ENCODE data around the gene ATP1A4. TPM values are rescaled to one million over a fixed set of nuclear protein-coding genes. Genes with fewer than 3 reads are reported as not detected.
A peak's percentile ranks its signal among the peaks of the same experiment; 100 is the strongest.

ATP1A4 gene
- total RNA-seq, 6 experiments from 2014 or later: not detected

DNA sequence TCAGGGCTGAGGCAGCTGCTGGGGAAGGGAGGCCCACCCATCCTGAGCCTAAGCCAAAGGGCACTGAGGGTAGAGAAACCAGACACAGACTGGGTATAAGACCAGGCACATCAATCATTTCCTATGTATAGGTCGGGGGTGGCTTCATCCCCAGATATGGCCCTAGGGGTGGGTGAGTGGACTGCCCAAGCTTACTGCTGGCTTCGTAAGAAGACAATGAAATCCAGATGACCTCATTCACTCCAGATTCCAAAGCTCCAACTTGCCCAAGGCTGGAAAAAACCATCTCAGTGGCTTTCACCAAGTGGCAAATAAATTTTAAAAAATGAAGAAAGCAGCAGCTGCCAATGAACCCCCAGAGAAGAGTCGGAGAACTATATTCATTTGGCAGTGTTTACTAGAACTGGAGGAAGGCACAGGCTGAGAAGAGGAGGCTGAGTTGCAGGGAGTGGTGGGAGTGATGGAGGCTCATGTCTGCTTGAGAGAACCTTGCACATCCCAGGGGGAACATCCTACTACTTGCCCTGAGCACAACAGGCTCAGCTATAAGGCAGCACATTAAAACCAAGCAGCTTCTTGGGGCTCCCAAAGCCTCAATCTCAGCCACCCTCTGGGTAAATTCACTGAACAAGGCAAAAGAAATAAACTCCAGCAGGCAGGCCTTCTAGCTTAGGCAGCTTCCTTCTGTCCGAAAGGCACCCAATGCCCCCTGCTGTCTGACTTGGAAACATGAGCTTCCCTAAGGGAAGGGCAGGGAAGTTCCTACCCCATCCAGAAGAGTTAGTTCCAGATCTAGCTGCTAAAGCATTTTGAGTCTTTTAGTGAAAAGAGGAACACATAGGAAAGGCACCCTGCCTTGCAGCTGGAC, 67.9 kb downstream of the ATP1A4 start:
- DNase-seq: peak; percentile 76
- Mint-ChIP-seq H3K9me3 (no peaks in the 10 kb centered on the region), H3K36me3 (ENCODE audit: low read depth) (peaks cover 33% of the 10 kb centered on the region), H3K27ac (peak overlapping the region; percentile 90), H3K4me1 (ENCODE audit: low read depth) (peaks cover 60% of the 10 kb centered on the region), H3K4me3 (no peak overlapping the region), H3K27me3 (ENCODE audit: insufficient read depth) (no peaks in the 10 kb centered on the region; the same call in none of the 2 replicates)
- TF ChIP-seq, protein P1, sequence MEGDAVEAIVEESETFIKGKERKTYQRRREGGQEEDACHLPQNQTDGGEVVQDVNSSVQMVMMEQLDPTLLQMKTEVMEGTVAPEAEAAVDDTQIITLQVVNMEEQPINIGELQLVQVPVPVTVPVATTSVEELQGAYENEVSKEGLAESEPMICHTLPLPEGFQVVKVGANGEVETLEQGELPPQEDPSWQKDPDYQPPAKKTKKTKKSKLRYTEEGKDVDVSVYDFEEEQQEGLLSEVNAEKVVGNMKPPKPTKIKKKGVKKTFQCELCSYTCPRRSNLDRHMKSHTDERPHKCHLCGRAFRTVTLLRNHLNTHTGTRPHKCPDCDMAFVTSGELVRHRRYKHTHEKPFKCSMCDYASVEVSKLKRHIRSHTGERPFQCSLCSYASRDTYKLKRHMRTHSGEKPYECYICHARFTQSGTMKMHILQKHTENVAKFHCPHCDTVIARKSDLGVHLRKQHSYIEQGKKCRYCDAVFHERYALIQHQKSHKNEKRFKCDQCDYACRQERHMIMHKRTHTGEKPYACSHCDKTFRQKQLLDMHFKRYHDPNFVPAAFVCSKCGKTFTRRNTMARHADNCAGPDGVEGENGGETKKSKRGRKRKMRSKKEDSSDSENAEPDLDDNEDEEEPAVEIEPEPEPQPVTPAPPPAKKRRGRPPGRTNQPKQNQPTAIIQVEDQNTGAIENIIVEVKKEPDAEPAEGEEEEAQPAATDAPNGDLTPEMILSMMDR (IDR thresholded peaks at IDR 0.05): peak; percentile 79

DNA sequence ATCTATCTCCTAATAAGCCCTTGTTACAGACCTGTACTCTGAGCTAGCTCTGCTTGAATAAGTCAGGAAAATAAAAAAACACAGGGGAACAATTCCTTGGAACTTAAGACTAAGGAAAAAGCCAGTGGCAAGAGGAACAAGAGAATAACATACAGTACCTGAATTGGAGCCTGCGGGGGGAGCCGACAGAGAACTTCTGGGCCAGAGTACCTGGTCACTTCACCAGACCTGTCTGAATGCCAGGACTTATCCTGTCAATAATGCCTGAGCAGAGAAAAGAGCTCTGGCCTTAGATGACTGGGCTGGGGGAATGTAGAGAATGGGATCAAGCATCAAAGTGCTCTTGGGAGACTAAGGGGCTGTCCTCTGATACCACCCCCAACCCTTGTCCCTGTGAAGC, 68.9 kb downstream of the ATP1A4 start:
- peaks cover 50% of the 10 kb centered on the region for H3K4me1 Mint-ChIP-seq (ENCODE audit: low read depth)
- H3K9me3 Mint-ChIP-seq: no peaks in the 10 kb centered on the region
- TF ChIP-seq, protein P1 (IDR thresholded peaks at IDR 0.05): no peak
- no peak for DNase-seq
- no peak overlapping the region for H3K4me3 Mint-ChIP-seq
- peak overlapping the region; percentile 15; the same call in 1 of the 2 replicates for H3K27ac Mint-ChIP-seq
- H3K27me3 Mint-ChIP-seq (ENCODE audit: insufficient read depth): no peaks in the 10 kb centered on the region; the same call in none of the 2 replicates
- peaks cover 31% of the 10 kb centered on the region for H3K36me3 Mint-ChIP-seq (ENCODE audit: low read depth)

DNA sequence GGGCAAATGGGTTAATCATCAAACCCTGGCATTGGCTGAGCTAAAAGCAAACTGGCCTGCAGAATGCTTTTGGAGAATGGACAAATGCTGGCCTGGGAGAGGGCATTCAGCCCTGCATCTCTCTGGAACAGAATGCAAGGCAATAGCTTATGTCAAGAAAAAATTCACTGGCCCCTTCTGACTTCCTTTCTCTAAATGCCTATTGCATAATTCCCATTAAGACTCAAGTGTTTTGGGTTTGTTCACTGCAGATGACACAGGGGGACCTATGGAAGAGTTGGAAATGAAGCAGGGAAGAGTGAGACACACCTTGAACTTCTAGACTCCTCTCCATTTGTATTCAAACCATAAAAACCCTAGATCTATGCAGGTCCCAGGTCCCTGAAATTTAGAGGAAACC, 69.7 kb downstream of the ATP1A4 start:
- H3K36me3 Mint-ChIP-seq (ENCODE audit: low read depth): peaks cover 23% of the 10 kb centered on the region
- DNase-seq: no peak

DNA sequence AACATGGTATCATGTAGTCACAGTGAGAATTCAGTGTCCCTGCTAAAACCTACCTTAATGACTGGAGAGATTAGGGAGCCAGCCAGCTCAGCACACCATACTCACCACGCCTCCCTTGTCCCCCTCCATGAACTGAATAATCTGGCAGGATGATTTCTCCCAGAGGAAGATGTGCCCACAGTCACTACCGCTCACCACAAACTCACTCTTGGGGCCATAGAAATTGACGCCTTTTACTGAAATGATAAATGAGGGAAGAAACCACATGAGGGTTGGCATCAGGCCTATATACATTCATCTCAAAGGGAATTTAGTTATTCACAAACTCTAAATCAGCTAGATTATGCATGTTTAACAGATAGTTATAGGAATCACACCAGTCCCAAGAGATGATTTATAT, 71.1 kb downstream of the ATP1A4 start:
- Mint-ChIP-seq H3K36me3 (ENCODE audit: low read depth) (peaks cover 17% of the 10 kb centered on the region), H3K27me3 (ENCODE audit: insufficient read depth) (no peaks in the 10 kb centered on the region; the same call in none of the 2 replicates), H3K4me3 (no peak overlapping the region), H3K9me3 (no peaks in the 10 kb centered on the region), H3K4me1 (ENCODE audit: low read depth) (peaks cover 28% of the 10 kb centered on the region), H3K27ac (no peak overlapping the region)
- TF ChIP-seq, protein P1 (IDR thresholded peaks at IDR 0.05): no peak
- no peak for DNase-seq

More for the DNA sequence above, 69.7 kb downstream of the ATP1A4 start:
- no peaks in the 10 kb centered on the region; the same call in none of the 2 replicates for H3K27me3 Mint-ChIP-seq (ENCODE audit: insufficient read depth)
- no peak overlapping the region for H3K27ac Mint-ChIP-seq
- H3K4me1 Mint-ChIP-seq (ENCODE audit: low read depth): peaks cover 42% of the 10 kb centered on the region
- H3K9me3 Mint-ChIP-seq: no peaks in the 10 kb centered on the region
- TF ChIP-seq, protein P1 (IDR thresholded peaks at IDR 0.05): no peak
- no peak overlapping the region for H3K4me3 Mint-ChIP-seq

DNA sequence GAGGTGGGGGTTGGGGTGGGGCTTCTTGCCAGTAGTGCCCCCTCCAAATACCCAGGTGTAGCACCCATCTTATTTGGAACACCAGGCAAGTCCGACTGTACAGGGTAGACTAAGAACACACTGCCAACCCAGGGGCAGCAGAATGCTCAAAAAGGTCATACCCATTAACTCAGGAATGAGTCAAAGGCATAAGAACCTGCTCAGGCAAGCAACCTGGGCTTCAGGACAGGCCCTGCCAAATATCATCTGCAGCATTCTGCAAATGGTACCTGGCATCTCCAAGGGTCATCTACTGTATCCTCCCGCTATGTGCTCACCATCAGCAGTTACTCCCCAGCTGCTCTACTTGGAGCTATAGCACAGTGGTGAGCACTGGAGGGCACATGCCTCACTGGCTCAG, 73.2 kb downstream of the ATP1A4 start:
- Mint-ChIP-seq H3K4me1 (ENCODE audit: low read depth) (peaks cover 7% of the 10 kb centered on the region), H3K4me3 (no peak overlapping the region), H3K36me3 (ENCODE audit: low read depth) (peaks cover 16% of the 10 kb centered on the region), H3K27me3 (ENCODE audit: insufficient read depth) (no peaks in the 10 kb centered on the region; the same call in 1 of the 2 replicates), H3K9me3 (no peaks in the 10 kb centered on the region), H3K27ac (no peak overlapping the region)
- TF ChIP-seq, protein P1 (IDR thresholded peaks at IDR 0.05): no peak
- no peak for DNase-seq
